Measurements from ENCODE around the gene CXCR5. TPM values are rescaled to one million over a fixed set of nuclear protein-coding genes. Genes with fewer than 3 reads are reported as not detected.

Gene CXCR5
- total RNA-seq = under 1 TPM in 2 of 6 experiments, not detected in 4; 0.07 TPM
- long read RNA-seq = 0 reads

GRCh38 chr11:118883368-118884071 lies at the start of gene CXCR5:
TSS of gene CXCR5 (plus strand) at chr11:118883892. CDS start at chr11:118883942, 50 bp downstream.
- peaks cover 0 to 5% (median 0%) of the 10 kb centered on the region in 4 donors for H3K4me1 ChIP-seq
- H3K27ac ChIP-seq = no peak within 1 kb of the TSS
- H3K9me3 ChIP-seq = no peaks in the 10 kb centered on the region
- intact Hi-C loops (cut with DNase I) = no loop called here
- no peak for ATAC-seq
- no peaks in the 10 kb centered on the region for H3K36me3 ChIP-seq
- 72% methylated on average over 3 of the region's 16 CpGs for WGBS (ENCODE audit: insufficient coverage, low coverage, low lambda C conversion rate, missing lambda C conversion rate)
- no peaks in the 10 kb centered on the region for H3K27me3 ChIP-seq
- DNase-seq = no peak
- no peak within 1 kb of the TSS for H3K4me3 ChIP-seq
- no peak for TF ChIP-seq POLR2A (IDR thresholded peaks at IDR 0.05)
- no peak for TF ChIP-seq CTCF (IDR thresholded peaks at IDR 0.05)

GRCh38 chr11:118834427-118835028 lies 49.2 kb upstream of the CXCR5 start:
- intact Hi-C loops (cut with DNase I) = no loop called here
- H3K27me3 ChIP-seq = no peaks in the 10 kb centered on the region
- TF ChIP-seq POLR2A (IDR thresholded peaks at IDR 0.05) (no peak), CTCF (IDR thresholded peaks at IDR 0.05) (no peak)
- peak overlapping the region; percentile 17 to 82 (median 81) for H3K27ac ChIP-seq
- no peaks in the 10 kb centered on the region for H3K9me3 ChIP-seq
- H3K4me3 ChIP-seq = peak overlapping the region; percentile 15 to 35 (median 27)
- ATAC-seq = peak; percentile 78 to 85 (median 82)
- peaks cover 0 to 35% (median 13%) of the 10 kb centered on the region in 4 donors for H3K4me1 ChIP-seq
- H3K36me3 ChIP-seq = no peaks in the 10 kb centered on the region
- 27% methylated on average over 6 of the region's 6 CpGs for WGBS (ENCODE audit: insufficient coverage, low coverage, low lambda C conversion rate, missing lambda C conversion rate)
- peak in 1 of 3 donors; percentile 69 for DNase-seq

GRCh38 chr11:118837868-118838267 lies 45.8 kb upstream of the CXCR5 start:
- 73% methylated on average over 8 of the region's 8 CpGs for WGBS (ENCODE audit: insufficient coverage, low coverage, low lambda C conversion rate, missing lambda C conversion rate)
- ATAC-seq (no peak), DNase-seq (no peak)
- Histone ChIP-seq H3K36me3 (no peaks in the 10 kb centered on the region), H3K27ac (no peak overlapping the region), H3K27me3 (no peaks in the 10 kb centered on the region), H3K4me3 (no peak overlapping the region), H3K9me3 (no peaks in the 10 kb centered on the region), H3K4me1 (peaks cover 0 to 60% (median 18%) of the 10 kb centered on the region in 4 donors)
- intact Hi-C loops (cut with DNase I) = no loop called here
- no peak for TF ChIP-seq POLR2A (IDR thresholded peaks at IDR 0.05)

GRCh38 chr11:118838905-118839553 lies 44.7 kb upstream of the CXCR5 start:
- H3K9me3 ChIP-seq = no peaks in the 10 kb centered on the region
- no peak overlapping the region for H3K4me3 ChIP-seq
- WGBS (ENCODE audit: insufficient coverage, low coverage, low lambda C conversion rate, missing lambda C conversion rate) = 41% methylated on average over 4 of the region's 4 CpGs
- intact Hi-C loops (cut with DNase I) = no loop called here
- no peaks in the 10 kb centered on the region for H3K36me3 ChIP-seq
- no peak for TF ChIP-seq POLR2A (IDR thresholded peaks at IDR 0.05)
- TF ChIP-seq CTCF (IDR thresholded peaks at IDR 0.05) = no peak
- peaks cover 0 to 55% (median 17%) of the 10 kb centered on the region in 4 donors for H3K4me1 ChIP-seq
- DNase-seq (peak in 1 of 3 donors; percentile 54), ATAC-seq (peak; percentile 71 to 77 (median 77))
- no peaks in the 10 kb centered on the region for H3K27me3 ChIP-seq
- H3K27ac ChIP-seq = peak overlapping the region in 2 of 3 donors; percentile 36 to 74
